ENCODE measurements around the gene XPO6.

The XPO6 gene

GRCh38 chr16:28146536-28146935, 65.2 kb downstream of the XPO6 start:
- H4K20me1 ChIP-seq = peaks cover 29% of the 10 kb centered on the region
- no peak overlapping the region for H3K4me3 ChIP-seq
- H3K9ac ChIP-seq = no peak overlapping the region
- H3K27ac ChIP-seq = no peak overlapping the region
- H3K4me1 ChIP-seq = peaks cover 27% of the 10 kb centered on the region
- no peak overlapping the region for H3K4me2 ChIP-seq
- H3K9me3 ChIP-seq = no peaks in the 10 kb centered on the region
- TF ChIP-seq Cebpa-rat (IDR thresholded peaks at IDR 0.05) = no peak
- peaks cover 82% of the 10 kb centered on the region for H3K36me3 ChIP-seq
- no peaks in the 10 kb centered on the region for H3K27me3 ChIP-seq

GRCh38 chr16:28145796-28146195, 66.0 kb downstream of the XPO6 start:
- no peak for TF ChIP-seq Cebpa-rat (IDR thresholded peaks at IDR 0.05)
- no peak overlapping the region for H3K4me2 ChIP-seq
- no peaks in the 10 kb centered on the region for H3K27me3 ChIP-seq
- H3K4me1 ChIP-seq = peaks cover 35% of the 10 kb centered on the region
- no peak overlapping the region for H3K9ac ChIP-seq
- H3K4me3 ChIP-seq = no peak overlapping the region
- H3K9me3 ChIP-seq = no peaks in the 10 kb centered on the region
- H3K27ac ChIP-seq = no peak overlapping the region
- peaks cover 34% of the 10 kb centered on the region for H4K20me1 ChIP-seq
- peaks cover 75% of the 10 kb centered on the region for H3K36me3 ChIP-seq

GRCh38 chr16:28140788-28141618, 70.8 kb downstream of the XPO6 start:
- H3K4me3 ChIP-seq = peak overlapping the region; percentile 39; the same call in 1 of the 2 replicates
- no peak overlapping the region for H3K9ac ChIP-seq
- H3K9me3 ChIP-seq = no peaks in the 10 kb centered on the region
- H3K4me2 ChIP-seq = peak overlapping the region; percentile 68
- H3K36me3 ChIP-seq = peaks cover 56% of the 10 kb centered on the region
- no peaks in the 10 kb centered on the region for H3K27me3 ChIP-seq
- peaks cover 61% of the 10 kb centered on the region for H4K20me1 ChIP-seq
- H3K27ac ChIP-seq = peak overlapping the region; percentile 53
- peaks cover 61% of the 10 kb centered on the region for H3K4me1 ChIP-seq
- no peak for TF ChIP-seq Cebpa-rat (IDR thresholded peaks at IDR 0.05)

- H3K27ac ChIP-seq = no peak overlapping the region
- H3K4me1 ChIP-seq = peaks cover 61% of the 10 kb centered on the region
- peaks cover 61% of the 10 kb centered on the region for H4K20me1 ChIP-seq
- H3K9ac ChIP-seq = no peak overlapping the region
- H3K9me3 ChIP-seq = no peaks in the 10 kb centered on the region
- H3K36me3 ChIP-seq = peaks cover 58% of the 10 kb centered on the region
- H3K4me3 ChIP-seq = no peak overlapping the region
- TF ChIP-seq Cebpa-rat (IDR thresholded peaks at IDR 0.05) = no peak
- H3K27me3 ChIP-seq = no peaks in the 10 kb centered on the region
- H3K4me2 ChIP-seq = no peak overlapping the region
Measured at GRCh38 chr16:28139530-28139929, 72.2 kb downstream of the XPO6 start.

GRCh38 chr16:28136751-28137434, 74.9 kb downstream of the XPO6 start:
- peak overlapping the region; percentile 28; the same call in 1 of the 2 replicates for H3K27ac ChIP-seq
- peak overlapping the region; percentile 49 for H3K4me2 ChIP-seq
- H3K36me3 ChIP-seq = peaks cover 71% of the 10 kb centered on the region

GRCh38 chr16:28133666-28134065, 78.1 kb downstream of the XPO6 start:
- Histone ChIP-seq H3K4me3 (no peak overlapping the region), H3K9me3 (no peaks in the 10 kb centered on the region), H3K27ac (no peak overlapping the region), H4K20me1 (peaks cover 52% of the 10 kb centered on the region; the same call in 1 of the 2 replicates), H3K27me3 (no peaks in the 10 kb centered on the region), H3K4me1 (peaks cover 22% of the 10 kb centered on the region), H3K4me2 (no peak overlapping the region), H3K36me3 (peaks cover 96% of the 10 kb centered on the region), H3K9ac (no peak overlapping the region)
- TF ChIP-seq Cebpa-rat (IDR thresholded peaks at IDR 0.05) = no peak

More at GRCh38 chr16:28136751-28137434, 74.9 kb downstream of the XPO6 start:
- Histone ChIP-seq H3K4me1 (peaks cover 42% of the 10 kb centered on the region), H3K9me3 (no peaks in the 10 kb centered on the region), H4K20me1 (peaks cover 40% of the 10 kb centered on the region; the same call in 1 of the 2 replicates), H3K9ac (0 out of 2 replicates have a peak overlapping the region, but pooled peaks have one; percentile 32), H3K27me3 (no peaks in the 10 kb centered on the region), H3K4me3 (no peak overlapping the region)
- no peak for TF ChIP-seq Cebpa-rat (IDR thresholded peaks at IDR 0.05)

- H3K27me3 ChIP-seq = no peaks in the 10 kb centered on the region
- peaks cover 5% of the 10 kb centered on the region for H3K4me1 ChIP-seq
- TF ChIP-seq Cebpa-rat (IDR thresholded peaks at IDR 0.05) = no peak
- no peak overlapping the region for H3K27ac ChIP-seq
- no peak overlapping the region for H3K9ac ChIP-seq
- H3K4me3 ChIP-seq = no peak overlapping the region
- H4K20me1 ChIP-seq = peaks cover 42% of the 10 kb centered on the region; the same call in 1 of the 2 replicates
- peaks cover 100% of the 10 kb centered on the region for H3K36me3 ChIP-seq
- H3K4me2 ChIP-seq = no peak overlapping the region
- no peaks in the 10 kb centered on the region for H3K9me3 ChIP-seq
Measured at GRCh38 chr16:28131743-28132393, 79.9 kb downstream of the XPO6 start.

GRCh38 chr16:28131181-28131580, 80.6 kb downstream of the XPO6 start:
- TF ChIP-seq Cebpa-rat (IDR thresholded peaks at IDR 0.05) = no peak
- Histone ChIP-seq H3K4me3 (no peak overlapping the region), H3K27me3 (no peaks in the 10 kb centered on the region), H3K9me3 (no peaks in the 10 kb centered on the region), H3K36me3 (peaks cover 100% of the 10 kb centered on the region), H3K9ac (no peak overlapping the region), H3K4me2 (no peak overlapping the region), H3K4me1 (no peaks in the 10 kb centered on the region), H4K20me1 (peaks cover 37% of the 10 kb centered on the region; the same call in 1 of the 2 replicates), H3K27ac (no peak overlapping the region)

- Histone ChIP-seq H3K4me1 (no peaks in the 10 kb centered on the region), H3K36me3 (peaks cover 100% of the 10 kb centered on the region), H3K27ac (no peak overlapping the region), H3K4me2 (no peak overlapping the region), H4K20me1 (peaks cover 37% of the 10 kb centered on the region; the same call in 1 of the 2 replicates), H3K9me3 (no peaks in the 10 kb centered on the region), H3K4me3 (no peak overlapping the region), H3K27me3 (no peaks in the 10 kb centered on the region), H3K9ac (no peak overlapping the region)
- TF ChIP-seq Cebpa-rat (IDR thresholded peaks at IDR 0.05) = no peak
Measured at GRCh38 chr16:28130099-28131088, 81.4 kb downstream of the XPO6 start.

Data from BLaER1 (cell line).